GM18868 (cell line): ENCODE results near the gene SLC38A3.

Experiments
- ATAC-seq: cut with Tn5 transposase; IDR thresholded peaks from one replicate; pipeline ENCODE4 v1.9.1; 2021; ENCODE audit warnings: mild to moderate bottlenecking, moderate library complexity; ENCODE audit not compliant: unreplicated experiment

SLC38A3 gene

GRCh38 chr3:50168791-50169190 is 36.3 kb upstream of the SLC38A3 start:
- ATAC-seq, result no peak

GRCh38 chr3:50169232-50169832 is 35.7 kb upstream of the SLC38A3 start:
- no peak for ATAC-seq

GRCh38 chr3:50169858-50170257 is 35.2 kb upstream of the SLC38A3 start:
- no peak for ATAC-seq

- ATAC-seq, result no peak
Measured at GRCh38 chr3:50170689-50171088, 34.4 kb upstream of the SLC38A3 start.

- no peak for ATAC-seq
Measured at GRCh38 chr3:50171540-50172301, 33.4 kb upstream of the SLC38A3 start.

- ATAC-seq, result no peak
Measured at GRCh38 chr3:50172626-50173220, 32.3 kb upstream of the SLC38A3 start.

GRCh38 chr3:50173685-50174516 is 31.2 kb upstream of the SLC38A3 start:
- no peak for ATAC-seq

- no peak for ATAC-seq
Measured at GRCh38 chr3:50174517-50174895, 30.6 kb upstream of the SLC38A3 start.

GRCh38 chr3:50174947-50175524 is 30.0 kb upstream of the SLC38A3 start:
- no peak for ATAC-seq

- no peak for ATAC-seq
Measured at GRCh38 chr3:50177346-50177745, 27.7 kb upstream of the SLC38A3 start.

GRCh38 chr3:50179710-50180109 is 25.4 kb upstream of the SLC38A3 start:
- ATAC-seq, result no peak

- no peak for ATAC-seq
Measured at GRCh38 chr3:50181985-50182384, 23.1 kb upstream of the SLC38A3 start.

GRCh38 chr3:50182533-50183099 is 22.5 kb upstream of the SLC38A3 start:
- ATAC-seq, result no peak

GRCh38 chr3:50183755-50184154 is 21.3 kb upstream of the SLC38A3 start:
- no peak for ATAC-seq

GRCh38 chr3:50184242-50184978 is 20.7 kb upstream of the SLC38A3 start:
- ATAC-seq, result no peak

GRCh38 chr3:50185230-50185629 is 19.8 kb upstream of the SLC38A3 start:
- ATAC-seq, result no peak

GRCh38 chr3:50186096-50186495 is 19.0 kb upstream of the SLC38A3 start:
- ATAC-seq, result no peak

GRCh38 chr3:50187750-50188149 is 17.3 kb upstream of the SLC38A3 start:
- ATAC-seq, result no peak

- peak; percentile 39 for ATAC-seq
Measured at GRCh38 chr3:50189274-50189673, 15.8 kb upstream of the SLC38A3 start.

- ATAC-seq, result no peak
Measured at GRCh38 chr3:50189989-50190388, 15.1 kb upstream of the SLC38A3 start.
